ENCODE results near the gene GGTA1. TPM values are rescaled to one million over a fixed set of nuclear protein-coding genes. Genes with fewer than 3 reads are reported as not detected.

Gene GGTA1
- total RNA-seq, 1 donor = not detected

DNA sequence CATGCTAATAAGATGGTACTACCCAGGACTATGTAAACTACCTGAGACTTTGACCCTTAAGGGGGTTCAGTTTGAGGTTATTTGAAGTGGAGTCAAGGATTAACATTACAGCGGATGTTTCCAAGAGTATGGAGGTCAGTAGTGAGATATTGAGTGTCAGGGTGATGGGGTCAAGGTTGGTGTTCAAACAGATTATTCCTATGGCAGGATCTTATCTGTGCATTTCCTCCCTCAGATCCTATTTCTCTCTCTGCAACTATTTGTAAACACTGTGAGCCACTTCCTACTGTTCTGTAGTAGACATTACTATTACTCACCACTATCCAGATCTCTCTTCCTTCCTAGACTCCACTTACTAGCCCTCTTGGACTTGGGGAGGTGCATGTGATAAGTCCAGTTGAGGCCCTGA is 75.6 kb downstream of the GGTA1 start:
- no peak overlapping the region for H3K4me3 ChIP-seq (ENCODE audit: low read depth, low read length)
- TF ChIP-seq, protein P1, sequence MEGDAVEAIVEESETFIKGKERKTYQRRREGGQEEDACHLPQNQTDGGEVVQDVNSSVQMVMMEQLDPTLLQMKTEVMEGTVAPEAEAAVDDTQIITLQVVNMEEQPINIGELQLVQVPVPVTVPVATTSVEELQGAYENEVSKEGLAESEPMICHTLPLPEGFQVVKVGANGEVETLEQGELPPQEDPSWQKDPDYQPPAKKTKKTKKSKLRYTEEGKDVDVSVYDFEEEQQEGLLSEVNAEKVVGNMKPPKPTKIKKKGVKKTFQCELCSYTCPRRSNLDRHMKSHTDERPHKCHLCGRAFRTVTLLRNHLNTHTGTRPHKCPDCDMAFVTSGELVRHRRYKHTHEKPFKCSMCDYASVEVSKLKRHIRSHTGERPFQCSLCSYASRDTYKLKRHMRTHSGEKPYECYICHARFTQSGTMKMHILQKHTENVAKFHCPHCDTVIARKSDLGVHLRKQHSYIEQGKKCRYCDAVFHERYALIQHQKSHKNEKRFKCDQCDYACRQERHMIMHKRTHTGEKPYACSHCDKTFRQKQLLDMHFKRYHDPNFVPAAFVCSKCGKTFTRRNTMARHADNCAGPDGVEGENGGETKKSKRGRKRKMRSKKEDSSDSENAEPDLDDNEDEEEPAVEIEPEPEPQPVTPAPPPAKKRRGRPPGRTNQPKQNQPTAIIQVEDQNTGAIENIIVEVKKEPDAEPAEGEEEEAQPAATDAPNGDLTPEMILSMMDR (IDR thresholded peaks at IDR 0.05; ENCODE audit: insufficient read depth, low read depth, low read length) = no peak
- DNase-seq (ENCODE audit: low read depth) = no peak

- TF ChIP-seq, protein P1 (IDR thresholded peaks at IDR 0.05; ENCODE audit: insufficient read depth, low read depth, low read length) = no peak
- no peak for DNase-seq (ENCODE audit: low read depth)
- H3K4me3 ChIP-seq (ENCODE audit: low read depth, low read length) = no peak overlapping the region
Observed at GRCh38 chr9:121411993-121412392, 87.7 kb downstream of the GGTA1 start.

- H3K4me3 ChIP-seq (ENCODE audit: low read depth, low read length) = no peak overlapping the region
- no peak for DNase-seq (ENCODE audit: low read depth)
- TF ChIP-seq, protein P1 (IDR thresholded peaks at IDR 0.05; ENCODE audit: insufficient read depth, low read depth, low read length) = no peak
Observed at GRCh38 chr9:121405899-121406298, 93.7 kb downstream of the GGTA1 start.

Other genes starting within 250 kb of the GGTA1 start
- 254 and 283 TPM in 2 replicates for gene GSN, start 231.7 kb downstream of the GGTA1 start, total RNA-seq
- gene STOM, start 129.6 kb downstream of the GGTA1 start, total RNA-seq = 118 and 168 TPM in 2 replicates
- gene DAB2IP, start 151.8 kb upstream of the GGTA1 start, total RNA-seq = 36.4 and 47.9 TPM in 2 replicates

Measured in fibroblast of villous mesenchyme (primary cell).